Activated naive CD4-positive, alpha-beta T cell treated with anti-CD3 and anti-CD28 coated beads, Interleukin-2, amount 50 U/mL, for 24 hours (primary cell): ENCODE results near the gene PRLR.

Experiments
- H3K27ac Mint-ChIP-seq: one replicate; pipeline ENCODE4 v1.8.0; 2021; ENCODE audit warnings: mild to moderate bottlenecking, mixed read lengths
- H3K27me3 Mint-ChIP-seq: one replicate; pipeline ENCODE4 v1.8.0; 2021; ENCODE audit warnings: mixed read lengths
- H3K36me3 Mint-ChIP-seq: one replicate; pipeline ENCODE4 v1.8.0; 2021; ENCODE audit warnings: mixed read lengths
- H3K4me1 Mint-ChIP-seq: one replicate; pipeline ENCODE4 v1.8.0; 2021; ENCODE audit warnings: mixed read lengths
- H3K4me3 Mint-ChIP-seq: one replicate; pipeline ENCODE4 v1.8.0; 2021; ENCODE audit warnings: mild to moderate bottlenecking, mixed read lengths
- H3K9me3 Mint-ChIP-seq: one replicate; pipeline ENCODE4 v1.8.0; 2021; ENCODE audit warnings: mixed read lengths

The PRLR gene

DNA sequence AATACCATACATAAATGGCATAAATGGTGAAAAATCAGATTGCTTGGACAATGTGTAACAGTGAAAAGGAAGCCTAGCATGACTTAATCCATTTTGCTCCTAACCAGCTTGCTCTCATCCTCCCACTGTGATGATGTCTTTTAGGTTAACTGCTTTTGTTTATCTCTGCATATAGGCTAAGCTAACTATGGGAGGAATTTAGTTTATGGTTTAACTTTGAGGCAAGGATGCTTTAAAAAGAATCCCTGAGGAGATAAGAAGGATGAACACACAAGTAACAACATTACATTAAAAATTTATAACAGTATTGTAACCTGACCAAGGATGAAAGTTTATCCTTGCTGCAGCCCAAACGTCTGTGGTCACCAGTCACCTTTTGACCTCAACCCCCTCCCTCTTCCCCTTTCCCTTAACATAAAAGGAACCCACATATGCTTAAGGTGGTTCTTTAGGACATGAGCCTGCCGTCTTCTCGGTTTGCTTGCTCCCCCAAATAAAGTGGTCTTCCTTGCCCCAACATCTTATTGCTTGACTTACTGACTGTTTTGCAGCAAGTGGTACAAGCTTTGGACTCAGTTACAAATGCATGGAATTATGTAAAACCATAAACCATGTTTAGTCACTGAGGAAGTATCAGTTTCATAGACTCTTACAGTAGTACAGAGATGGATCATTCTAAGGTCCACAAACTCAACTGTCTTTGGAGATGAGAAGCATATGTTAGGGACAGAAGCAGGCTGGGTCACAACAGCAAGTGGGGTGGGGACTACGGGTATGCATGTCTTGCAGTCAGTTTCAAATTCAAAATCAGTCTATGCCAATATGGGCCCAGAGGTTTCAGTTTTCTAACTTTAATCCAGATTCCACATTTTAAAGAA lies 213.9 kb downstream of the PRLR start:
- no peak overlapping the region for H3K4me3 Mint-ChIP-seq
- H3K27me3 Mint-ChIP-seq = peaks cover 15% of the 10 kb centered on the region
- no peaks in the 10 kb centered on the region for H3K4me1 Mint-ChIP-seq

DNA sequence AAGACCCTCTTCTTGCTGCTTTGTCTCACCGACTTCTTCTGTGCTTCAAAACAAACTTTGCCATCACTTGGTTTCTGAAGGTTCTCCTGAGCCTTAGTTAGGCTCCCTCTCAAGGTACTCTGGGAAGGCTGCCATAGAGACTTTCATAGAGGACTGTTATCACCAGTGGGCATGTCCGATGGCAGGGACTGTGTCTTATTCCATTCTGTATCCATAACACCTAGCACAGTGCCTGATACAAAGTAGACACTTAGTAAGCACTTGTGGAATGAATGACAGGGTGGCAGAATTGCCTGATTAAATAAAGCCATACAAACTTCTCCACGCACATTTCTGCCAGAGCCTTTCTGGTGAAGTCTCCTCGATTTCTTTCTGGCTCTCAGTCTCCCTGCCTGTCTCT lies 215.2 kb downstream of the PRLR start:
- H3K9me3 Mint-ChIP-seq = no peaks in the 10 kb centered on the region
- peaks cover 15% of the 10 kb centered on the region for H3K27me3 Mint-ChIP-seq
- no peak overlapping the region for H3K4me3 Mint-ChIP-seq
- no peak overlapping the region for H3K27ac Mint-ChIP-seq
- H3K36me3 Mint-ChIP-seq = no peaks in the 10 kb centered on the region
- no peaks in the 10 kb centered on the region for H3K4me1 Mint-ChIP-seq

More for the DNA sequence above, 213.9 kb downstream of the PRLR start:
- Mint-ChIP-seq H3K9me3 (no peaks in the 10 kb centered on the region), H3K27ac (no peak overlapping the region), H3K36me3 (no peaks in the 10 kb centered on the region)

DNA sequence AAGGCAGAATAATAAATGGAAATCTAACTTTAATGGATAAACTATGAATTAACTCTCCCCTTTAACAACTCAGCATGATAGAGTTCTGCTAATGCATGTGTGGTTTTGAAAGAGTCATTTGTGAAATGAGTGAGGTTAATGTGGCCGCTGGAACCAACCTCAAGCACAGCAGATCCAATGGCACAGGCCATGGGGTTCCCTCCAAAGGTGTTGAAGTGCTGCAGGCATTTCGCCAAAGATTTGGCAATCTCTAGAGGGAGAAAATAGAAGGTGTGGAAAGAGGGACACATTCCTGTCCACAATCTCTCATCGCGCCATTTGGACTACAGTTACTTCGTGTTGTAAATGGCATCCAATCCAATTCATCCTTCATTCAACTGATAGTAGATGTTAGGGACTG lies 217.5 kb downstream of the PRLR start:
- Mint-ChIP-seq H3K9me3 (no peaks in the 10 kb centered on the region), H3K4me3 (no peak overlapping the region), H3K4me1 (no peaks in the 10 kb centered on the region), H3K27ac (no peak overlapping the region), H3K36me3 (no peaks in the 10 kb centered on the region), H3K27me3 (peaks cover 20% of the 10 kb centered on the region)

DNA sequence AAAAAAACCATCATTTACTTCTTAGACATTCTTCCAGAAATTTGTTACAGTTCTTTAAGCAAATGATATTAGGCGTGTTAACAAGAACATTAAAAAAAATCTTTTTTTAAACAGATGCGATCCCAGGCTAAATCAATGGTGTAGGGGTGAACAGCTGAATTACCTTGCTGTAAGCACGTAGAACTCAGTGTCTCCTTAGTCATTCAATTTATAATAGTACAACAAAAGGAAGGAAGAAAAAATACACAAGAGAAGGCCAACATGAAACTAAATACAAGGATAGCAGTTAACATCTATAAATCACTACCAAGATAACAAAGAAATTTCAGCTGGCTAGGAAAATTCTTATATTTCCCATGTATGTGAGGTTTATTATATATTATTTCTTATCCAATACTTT lies 217.9 kb downstream of the PRLR start:
- no peak overlapping the region for H3K27ac Mint-ChIP-seq
- H3K4me1 Mint-ChIP-seq = no peaks in the 10 kb centered on the region
- peaks cover 17% of the 10 kb centered on the region for H3K27me3 Mint-ChIP-seq
- no peaks in the 10 kb centered on the region for H3K9me3 Mint-ChIP-seq
- no peak overlapping the region for H3K4me3 Mint-ChIP-seq
- H3K36me3 Mint-ChIP-seq = no peaks in the 10 kb centered on the region

DNA sequence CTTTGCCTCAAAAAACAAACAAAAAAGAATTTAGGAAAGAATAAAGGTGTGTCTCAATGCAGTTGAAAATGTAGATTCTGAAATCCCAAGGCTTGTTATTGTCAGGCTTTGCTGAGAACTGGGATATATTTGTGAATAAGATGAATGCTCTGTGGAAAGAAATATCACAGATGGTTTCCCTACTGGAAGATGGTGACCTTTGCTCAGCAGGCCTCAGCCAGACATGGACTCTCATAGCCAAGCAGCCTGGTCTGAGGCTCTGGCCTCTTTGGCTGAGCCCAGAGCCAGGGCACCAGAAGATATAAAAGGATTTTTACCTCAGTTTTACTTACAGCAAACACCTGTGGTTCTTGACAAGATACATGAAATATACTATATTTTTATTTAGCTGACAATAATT lies 219.6 kb downstream of the PRLR start:
- Mint-ChIP-seq H3K36me3 (no peaks in the 10 kb centered on the region), H3K4me1 (no peaks in the 10 kb centered on the region), H3K27me3 (peaks cover 16% of the 10 kb centered on the region), H3K27ac (no peak overlapping the region), H3K9me3 (no peaks in the 10 kb centered on the region), H3K4me3 (no peak overlapping the region)

DNA sequence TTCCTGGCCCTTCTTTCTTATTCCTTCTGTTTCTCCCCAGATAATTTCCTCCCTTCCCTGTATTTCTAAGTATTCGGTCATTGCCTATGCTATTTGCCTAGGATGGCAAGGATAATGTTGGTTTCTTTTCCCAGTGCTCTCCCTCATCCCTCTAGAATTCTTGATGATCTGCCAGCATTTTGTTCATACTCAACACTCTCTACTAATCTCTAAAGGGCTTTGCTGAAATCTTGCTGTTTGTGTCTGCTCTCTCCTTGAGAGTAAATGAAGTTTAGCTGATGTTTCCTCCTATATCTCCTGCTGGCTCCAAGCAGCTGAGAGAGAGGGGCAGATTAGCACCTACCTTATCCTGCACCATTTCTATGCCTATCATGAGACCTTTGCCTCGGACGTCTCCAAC lies 220.6 kb downstream of the PRLR start:
- Mint-ChIP-seq H3K4me3 (no peak overlapping the region), H3K27ac (no peak overlapping the region), H3K4me1 (no peaks in the 10 kb centered on the region), H3K36me3 (no peaks in the 10 kb centered on the region), H3K27me3 (peaks cover 20% of the 10 kb centered on the region), H3K9me3 (no peaks in the 10 kb centered on the region)

DNA sequence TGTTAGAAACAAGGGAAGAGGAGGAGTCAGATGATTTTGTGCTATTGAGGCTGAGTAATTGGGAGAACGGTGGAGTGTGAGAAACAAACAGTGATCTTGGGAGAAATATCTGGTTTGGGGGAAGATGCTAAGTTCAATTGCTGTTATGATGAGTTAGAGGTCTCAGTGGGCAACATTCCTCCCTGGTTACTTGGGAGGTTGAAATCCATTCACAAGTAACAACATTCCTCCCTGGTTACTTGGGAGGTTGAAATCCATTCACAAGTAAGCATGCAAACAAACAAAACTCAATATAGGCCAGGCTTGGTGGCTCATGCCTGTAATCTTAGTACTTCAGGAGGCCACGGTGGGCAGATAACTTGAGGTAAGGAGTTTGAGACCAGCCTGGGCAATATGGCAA lies 221.3 kb downstream of the PRLR start:
- no peak overlapping the region for H3K4me3 Mint-ChIP-seq
- H3K36me3 Mint-ChIP-seq = no peaks in the 10 kb centered on the region
- no peaks in the 10 kb centered on the region for H3K4me1 Mint-ChIP-seq
- no peaks in the 10 kb centered on the region for H3K9me3 Mint-ChIP-seq
- peaks cover 23% of the 10 kb centered on the region for H3K27me3 Mint-ChIP-seq
- no peak overlapping the region for H3K27ac Mint-ChIP-seq

DNA sequence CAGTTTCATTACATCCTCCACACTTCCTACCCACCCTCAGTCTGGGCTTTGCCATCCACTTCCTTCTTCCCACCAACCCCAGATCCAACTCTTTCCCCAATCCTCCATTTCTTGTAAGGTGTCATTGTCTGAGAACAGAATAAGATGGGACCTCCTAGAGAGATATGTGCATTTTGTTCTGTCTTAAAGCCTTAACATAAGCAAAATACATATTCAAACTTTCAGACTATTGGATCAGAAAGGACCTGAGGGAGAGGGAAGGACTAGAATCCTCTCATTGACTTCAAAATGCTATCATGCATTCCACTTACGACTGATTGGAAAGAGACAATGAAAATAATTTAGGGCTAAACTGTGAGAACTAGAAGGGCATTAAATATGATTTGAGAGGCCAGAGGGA lies 225.5 kb downstream of the PRLR start:
- H3K4me1 Mint-ChIP-seq = no peaks in the 10 kb centered on the region
- no peaks in the 10 kb centered on the region for H3K9me3 Mint-ChIP-seq
- no peak overlapping the region for H3K27ac Mint-ChIP-seq
- H3K4me3 Mint-ChIP-seq = no peak overlapping the region
- peaks cover 29% of the 10 kb centered on the region for H3K27me3 Mint-ChIP-seq
- no peaks in the 10 kb centered on the region for H3K36me3 Mint-ChIP-seq

DNA sequence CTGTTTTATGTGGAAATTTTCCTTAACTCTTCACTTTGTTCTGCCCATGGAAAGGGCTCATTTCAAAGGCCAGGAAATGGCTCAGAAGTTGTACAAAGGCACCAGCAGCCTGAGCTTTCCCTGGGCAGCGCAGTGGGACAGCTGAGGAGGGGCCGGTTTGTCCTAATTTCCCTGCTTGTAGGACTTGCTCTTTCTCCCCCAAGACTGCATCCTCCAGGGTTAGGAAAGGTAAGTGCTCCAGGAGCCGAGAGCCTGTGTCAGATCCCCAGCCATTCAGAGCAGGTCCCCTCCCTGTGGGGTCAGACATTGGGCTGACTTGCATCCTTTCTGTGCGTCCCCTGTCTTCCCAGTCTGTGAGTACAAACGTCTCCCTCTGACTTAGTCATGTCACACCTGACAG lies 226.1 kb downstream of the PRLR start:
- Mint-ChIP-seq H3K27ac (no peak overlapping the region), H3K9me3 (no peaks in the 10 kb centered on the region), H3K4me1 (no peaks in the 10 kb centered on the region), H3K36me3 (no peaks in the 10 kb centered on the region), H3K27me3 (peaks cover 28% of the 10 kb centered on the region), H3K4me3 (no peak overlapping the region)

DNA sequence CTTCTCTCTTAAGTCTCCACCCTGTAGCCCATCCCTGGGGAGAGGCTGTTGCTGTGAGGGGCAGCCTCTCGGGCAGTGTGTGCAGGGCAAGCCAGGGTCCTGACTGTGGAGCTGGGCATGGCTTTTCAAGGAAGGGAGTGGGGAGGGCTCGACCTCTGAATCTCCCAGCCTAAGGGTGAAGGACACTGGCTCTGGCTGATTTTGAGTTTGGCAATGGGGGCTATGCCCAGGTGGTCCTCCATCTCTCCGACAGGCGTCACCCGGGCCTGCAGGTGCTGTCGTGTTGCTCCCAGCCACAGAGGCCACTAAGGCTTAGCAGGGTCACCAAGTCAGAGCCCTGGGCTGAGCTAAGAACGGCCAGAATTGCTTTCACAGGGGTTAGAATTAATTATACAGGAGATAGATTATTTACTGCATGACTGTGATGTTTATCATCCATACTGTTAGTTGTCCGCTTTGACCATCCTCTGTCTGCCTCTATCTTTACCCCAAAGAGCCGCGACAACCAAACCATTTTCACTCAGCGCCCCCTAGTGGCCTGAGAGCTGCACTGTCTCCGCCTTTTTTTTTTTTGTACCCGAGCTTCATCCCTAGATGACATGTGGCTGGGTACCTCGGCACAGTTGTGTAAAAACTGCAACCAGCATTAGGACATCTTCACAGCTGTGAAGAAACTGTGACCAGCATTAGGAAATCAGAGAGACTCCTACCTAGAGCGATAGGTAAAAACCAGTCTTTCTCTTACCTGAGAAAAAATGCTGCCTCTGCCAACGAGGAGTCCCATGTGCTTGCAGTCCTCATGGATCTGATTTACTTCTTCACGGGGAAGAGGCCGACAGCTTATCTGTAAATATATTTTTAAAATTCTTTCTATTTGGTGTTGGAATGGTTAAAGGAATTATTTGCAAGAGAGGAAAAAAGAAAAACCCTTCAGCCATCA lies 227.0 kb downstream of the PRLR start:
- H3K4me3 Mint-ChIP-seq = no peak overlapping the region
- no peaks in the 10 kb centered on the region for H3K9me3 Mint-ChIP-seq
- H3K27me3 Mint-ChIP-seq = peaks cover 26% of the 10 kb centered on the region
- H3K4me1 Mint-ChIP-seq = no peaks in the 10 kb centered on the region
- H3K36me3 Mint-ChIP-seq = no peaks in the 10 kb centered on the region
- no peak overlapping the region for H3K27ac Mint-ChIP-seq

DNA sequence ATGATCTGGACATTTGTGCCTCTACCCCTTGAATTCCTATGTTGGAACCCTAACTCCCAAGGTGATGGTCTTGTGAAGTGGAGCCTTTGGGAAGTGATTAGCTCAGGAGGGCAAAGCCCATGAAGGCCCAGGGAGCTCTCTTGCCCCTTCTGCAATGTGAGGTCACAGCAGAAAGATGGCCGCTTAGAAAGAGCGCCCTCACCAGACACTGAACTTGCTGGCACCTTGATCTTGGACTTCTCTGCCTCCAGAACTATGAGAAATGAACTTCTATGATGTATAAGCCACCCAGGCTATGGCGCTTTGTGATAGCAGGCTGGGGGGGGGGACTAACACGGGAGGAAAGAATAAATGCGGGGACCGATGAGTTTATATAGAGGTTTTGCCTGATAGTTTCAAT lies 227.8 kb downstream of the PRLR start:
- Mint-ChIP-seq H3K27me3 (peaks cover 24% of the 10 kb centered on the region), H3K4me1 (no peaks in the 10 kb centered on the region), H3K9me3 (no peaks in the 10 kb centered on the region), H3K36me3 (no peaks in the 10 kb centered on the region), H3K4me3 (no peak overlapping the region), H3K27ac (no peak overlapping the region)

DNA sequence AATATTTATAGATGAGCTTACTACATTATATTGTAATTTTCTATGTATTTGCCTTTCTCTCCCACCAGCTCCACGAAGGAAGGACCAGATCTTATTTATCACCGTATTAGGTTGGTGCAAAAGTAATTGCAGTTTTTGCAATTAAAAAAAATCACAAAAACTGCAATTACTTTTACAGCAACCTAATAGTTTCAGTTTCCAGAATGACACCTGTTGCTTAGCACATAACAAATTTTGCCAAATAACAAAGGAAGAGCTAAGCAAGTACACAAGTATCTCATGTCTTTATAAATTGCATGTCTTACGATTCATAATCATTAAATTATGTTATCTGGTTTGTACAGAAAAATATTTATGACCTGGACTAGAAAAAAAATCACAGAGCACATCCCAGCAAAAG lies 228.4 kb downstream of the PRLR start:
- Mint-ChIP-seq H3K27me3 (peaks cover 21% of the 10 kb centered on the region), H3K4me1 (no peaks in the 10 kb centered on the region), H3K4me3 (no peak overlapping the region), H3K9me3 (no peaks in the 10 kb centered on the region), H3K27ac (no peak overlapping the region), H3K36me3 (no peaks in the 10 kb centered on the region)
